Measurements from ENCODE around the gene KCNK3.
A peak's percentile ranks its signal among the peaks of the same experiment; 100 is the strongest.
"Not testable (repeated sequence)": the region's sequence is repeated elsewhere in the genome, so short reads cannot be mapped to it uniquely, and the experiment has no call there.

KCNK3 gene

GRCh38 chr2:26759845-26760244, 67.3 kb downstream of the KCNK3 start:
- no peak for TF ChIP-seq CTCF (IDR thresholded peaks at IDR 0.05; ENCODE audit: control insufficient read depth, extremely low read depth, insufficient read depth)
- no peak overlapping the region for H3K4me3 ChIP-seq (ENCODE audit: low read depth, low read length)
- no peak for DNase-seq (ENCODE audit: low read depth)

DNA sequence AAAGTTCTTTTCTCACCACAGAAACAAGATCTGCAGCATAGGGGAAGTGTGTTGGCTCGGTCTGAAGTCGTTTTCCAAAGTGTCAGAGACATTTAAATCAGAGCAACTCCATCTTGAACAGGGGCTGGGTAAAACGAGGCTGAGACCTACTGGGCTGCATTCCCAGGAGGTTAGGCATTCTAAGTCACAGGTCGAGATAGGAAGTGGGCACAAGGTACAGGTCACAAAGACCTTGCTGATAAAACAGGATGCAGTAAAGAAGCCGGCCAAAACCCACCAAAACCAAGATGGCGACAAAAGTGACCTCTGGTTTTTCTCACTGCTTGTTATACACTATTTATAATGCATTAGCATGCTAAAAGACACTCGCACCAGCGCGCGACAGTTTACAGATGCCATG, 68.5 kb downstream of the KCNK3 start:
- not testable (repeated sequence) for DNase-seq (ENCODE audit: low read depth); H3K4me3 ChIP-seq (ENCODE audit: low read depth, low read length)

GRCh38 chr2:26763019-26763418, 70.5 kb downstream of the KCNK3 start:
- no peak for DNase-seq (ENCODE audit: low read depth)
- TF ChIP-seq CTCF (IDR thresholded peaks at IDR 0.05; ENCODE audit: control insufficient read depth, extremely low read depth, insufficient read depth): no peak

GRCh38 chr2:26764078-26764887, 71.8 kb downstream of the KCNK3 start, which contains the start of gene SLC35F6:
SLC35F6 (plus strand) TSS chr2:26764284; CDS start chr2:26764350, 66 bp downstream.
- H3K4me3 ChIP-seq (ENCODE audit: low read depth, low read length): peak within 1 kb of the TSS; percentile 93
- peak; percentile 30 for DNase-seq (ENCODE audit: low read depth)
- TF ChIP-seq CTCF (IDR thresholded peaks at IDR 0.05; ENCODE audit: control insufficient read depth, extremely low read depth, insufficient read depth): no peak

More at GRCh38 chr2:26763019-26763418, 70.5 kb downstream of the KCNK3 start:
- H3K4me3 ChIP-seq (ENCODE audit: low read depth, low read length): no peak overlapping the region

DNA sequence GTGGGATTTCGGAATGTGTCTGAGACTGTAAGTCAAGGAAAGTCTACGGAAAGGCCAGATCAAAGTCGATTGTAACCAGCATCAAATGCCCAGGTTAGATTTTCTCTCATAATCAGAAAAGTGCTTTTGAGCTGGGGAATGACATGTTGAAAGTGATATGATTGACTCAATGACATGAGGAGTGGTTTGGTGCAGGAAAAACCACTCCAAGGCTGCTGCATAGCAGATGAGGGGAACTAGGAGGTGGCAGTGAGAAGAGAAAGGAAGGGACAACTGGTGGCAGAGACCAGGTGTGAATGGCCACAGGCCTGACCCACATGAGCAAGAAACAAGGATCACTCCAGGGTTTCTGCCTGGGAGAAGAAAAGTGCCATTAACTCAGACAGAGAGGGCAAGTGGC, 72.4 kb downstream of the KCNK3 start:
- H3K4me3 ChIP-seq (ENCODE audit: low read depth, low read length): peak overlapping the region; percentile 93
- no peak for DNase-seq (ENCODE audit: low read depth)
- TF ChIP-seq CTCF (IDR thresholded peaks at IDR 0.05; ENCODE audit: control insufficient read depth, extremely low read depth, insufficient read depth): no peak

DNA sequence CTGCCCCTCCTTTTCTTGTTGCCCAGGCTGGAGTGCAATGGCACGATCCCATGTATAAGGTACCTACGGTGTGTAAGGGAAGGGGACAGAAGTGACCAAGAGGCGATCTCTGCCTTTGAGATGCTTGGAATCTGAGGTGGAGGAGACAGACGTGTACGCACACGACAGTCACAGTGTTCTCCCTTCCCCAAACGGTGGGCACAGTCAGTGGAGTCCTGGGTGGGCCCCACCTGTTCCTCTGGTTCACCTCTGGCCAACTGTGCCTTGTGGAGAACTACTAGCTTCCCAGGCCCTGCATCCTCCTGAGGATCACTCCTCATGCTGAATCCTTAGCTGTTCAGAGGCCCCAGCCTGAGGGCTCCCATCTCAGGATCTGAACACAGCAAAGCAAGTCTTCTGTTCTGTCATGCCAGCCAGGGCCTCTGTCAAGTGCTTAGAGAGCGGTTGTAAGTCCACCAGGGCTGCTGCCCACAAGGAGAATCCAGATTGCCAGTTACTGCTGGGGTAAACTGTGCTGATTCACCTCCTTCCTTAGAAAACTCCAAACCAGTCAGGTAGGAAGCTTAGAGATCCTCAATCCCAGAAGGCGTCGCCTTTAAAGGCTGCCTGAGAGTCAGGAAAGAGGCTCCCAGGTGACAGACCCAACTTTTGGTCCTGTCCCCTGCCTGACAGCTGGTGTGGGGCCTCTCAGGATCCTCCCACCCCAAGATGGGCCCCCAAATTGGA, 73.1 kb downstream of the KCNK3 start:
- TF ChIP-seq CTCF (IDR thresholded peaks at IDR 0.05; ENCODE audit: control insufficient read depth, extremely low read depth, insufficient read depth): no peak
- peak overlapping the region; percentile 93 for H3K4me3 ChIP-seq (ENCODE audit: low read depth, low read length)
- no peak for DNase-seq (ENCODE audit: low read depth)

GRCh38 chr2:26767129-26767528, 74.6 kb downstream of the KCNK3 start:
- TF ChIP-seq CTCF (IDR thresholded peaks at IDR 0.05; ENCODE audit: control insufficient read depth, extremely low read depth, insufficient read depth): no peak
- no peak overlapping the region for H3K4me3 ChIP-seq (ENCODE audit: low read depth, low read length)
- DNase-seq (ENCODE audit: low read depth): no peak
